Smooth muscle cell of the umbilical artery (primary cell): Measurements from ENCODE around the gene GOLGA8M. TPM values are rescaled to one million over a fixed set of nuclear protein-coding genes. Genes with fewer than 3 reads are reported as not detected.

ENCODE experiments used
- total RNA-seq: library from RNA; depleted of rRNA; stranded (reverse); fragments of >200 nt; gene quantifications from 2 replicates; pipeline ENCODE4 v1.2.3, GENCODE V29; 2014

The GOLGA8M gene
- not detected in 2 replicates for total RNA-seq

GRCh38 chr15:28712270-28712669 is at the start of gene GOLGA8M:
GOLGA8M (minus strand) TSS chr15:28712421; CDS start chr15:28712323, 98 bp downstream.

Other genes with a start within 250 kb of the GOLGA8M start
- under 0.01 TPM in 1 of 2 replicates, not detected in the other for gene GOLGA8G, start 179.4 kb downstream of the GOLGA8M start, total RNA-seq
- not detected in 2 replicates for gene GOLGA6L25, start 158.9 kb downstream of the GOLGA8M start, total RNA-seq
- not detected in 2 replicates for gene GOLGA6L7, start 136.2 kb upstream of the GOLGA8M start, total RNA-seq
- 40.4 and 42.1 TPM in 2 replicates for gene APBA2, start 173.6 kb upstream of the GOLGA8M start, total RNA-seq